H9 (cell line): Measurements from ENCODE around the gene PCCA. TPM values are rescaled to one million over a fixed set of nuclear protein-coding genes. Genes with fewer than 3 reads are reported as not detected.

ENCODE experiments used
- DNase-seq: peaks from one replicate; pipeline ENCODE4 v3.0.0-alpha.2; 2017
- H2AFZ ChIP-seq: one replicate; pipeline ENCODE4 v1.6.1; 2013; ENCODE audit warnings: mild to moderate bottlenecking, low read length, control low read depth, moderate library complexity
- H2AK5ac ChIP-seq: 2 replicates; pipeline ENCODE4 v1.6.1; 2013; ENCODE audit warnings: low read length, control low read depth, mixed read lengths; ENCODE audit not compliant: insufficient read length
- H2BK120ac ChIP-seq: one replicate; pipeline ENCODE4 v1.6.1; 2013; ENCODE audit warnings: low read depth, mild to moderate bottlenecking, low read length, control low read depth, inconsistent platforms; ENCODE audit not compliant: poor library complexity, severe bottlenecking
- H2BK12ac ChIP-seq: 2 replicates; pipeline ENCODE4 v1.6.1; 2013; ENCODE audit warnings: low read length, control low read depth, mixed read lengths, low read depth; ENCODE audit not compliant: insufficient read length
- H2BK15ac ChIP-seq: 2 replicates; pipeline ENCODE4 v1.6.1; 2013; ENCODE audit warnings: low read depth, low read length, control low read depth
- H2BK20ac ChIP-seq: one replicate; pipeline ENCODE4 v1.6.1; 2013; ENCODE audit warnings: low read depth, mild to moderate bottlenecking, low read length, control low read depth, inconsistent platforms; ENCODE audit not compliant: poor library complexity, severe bottlenecking
- H2BK5ac ChIP-seq: 2 replicates; pipeline ENCODE4 v1.6.1; 2013; ENCODE audit warnings: low read length, control low read depth, mixed read lengths; ENCODE audit not compliant: insufficient read length
- H3K14ac ChIP-seq: 2 replicates; pipeline ENCODE4 v1.6.1; 2013; ENCODE audit warnings: low read length, control low read depth; ENCODE audit not compliant: insufficient read depth
- H3K18ac ChIP-seq: 2 replicates; pipeline ENCODE4 v1.6.1; 2013; ENCODE audit warnings: low read depth, mild to moderate bottlenecking, mixed read lengths, low read length, control low read depth; ENCODE audit not compliant: insufficient read length
- H3K23ac ChIP-seq: 2 replicates; pipeline ENCODE4 v1.6.1; 2013; ENCODE audit warnings: low read length, control low read depth, mixed read lengths, low read depth; ENCODE audit not compliant: insufficient read length
- H3K23me2 ChIP-seq: 2 replicates; pipeline ENCODE4 v1.6.1; 2013; ENCODE audit warnings: low read depth, mild to moderate bottlenecking, mixed read lengths, low read length, control low read depth; ENCODE audit not compliant: insufficient read length, poor library complexity, severe bottlenecking
- H3K27ac ChIP-seq: 2 replicates; pipeline ENCODE4 v1.5.1; 2013; ENCODE audit warnings: low read length, control low read depth, mixed read lengths, low read depth; ENCODE audit not compliant: insufficient read length
- H3K27me3 ChIP-seq: 2 replicates; pipeline ENCODE4 v1.6.1; 2013; ENCODE audit warnings: low read length, control low read depth, inconsistent platforms; ENCODE audit not compliant: insufficient read depth
- H3K4ac ChIP-seq: 2 replicates; pipeline ENCODE4 v1.6.1; 2013; ENCODE audit warnings: low read depth, mild to moderate bottlenecking, control low read depth, inconsistent platforms, low read length, moderate library complexity
- H3K4me1 ChIP-seq: 2 replicates; pipeline ENCODE4 v1.6.1; 2013; ENCODE audit warnings: low read length, control low read depth, inconsistent platforms; ENCODE audit not compliant: insufficient read depth
- H3K4me2 ChIP-seq: 2 replicates; pipeline ENCODE4 v1.6.1; 2013; ENCODE audit warnings: low read length, control low read depth, mixed read lengths; ENCODE audit not compliant: insufficient read length, insufficient read depth
- H3K56ac ChIP-seq: 2 replicates; pipeline ENCODE4 v1.6.1; 2013; ENCODE audit warnings: low read depth, mild to moderate bottlenecking, mixed read lengths, low read length, control low read depth; ENCODE audit not compliant: insufficient read length
- H3K79me1 ChIP-seq: 2 replicates; pipeline ENCODE4 v1.6.1; 2013; ENCODE audit warnings: low read depth, mild to moderate bottlenecking, moderate library complexity, low read length, control low read depth, inconsistent platforms; ENCODE audit not compliant: insufficient read depth, poor library complexity, severe bottlenecking
- H3K79me2 ChIP-seq: 2 replicates; pipeline ENCODE4 v1.6.1; 2013; ENCODE audit warnings: low read length, control low read depth, inconsistent platforms; ENCODE audit not compliant: insufficient read depth
- H3K9ac ChIP-seq: 2 replicates; pipeline ENCODE4 v1.6.1; 2013; ENCODE audit warnings: low read length, control low read depth, mixed read lengths; ENCODE audit not compliant: insufficient read length; ENCODE audit errors: extremely low read depth
- H3K9me3 ChIP-seq: one replicate; pipeline ENCODE4 v1.6.1; 2013; ENCODE audit warnings: low read depth, low read length, inconsistent platforms; ENCODE audit not compliant: control insufficient read depth
- H3T11ph ChIP-seq: one replicate; pipeline ENCODE4 v1.6.1; 2013; ENCODE audit warnings: mild to moderate bottlenecking, low read length, control low read depth, inconsistent platforms
- H4K20me1 ChIP-seq: one replicate; pipeline ENCODE4 v1.6.1; 2013; ENCODE audit not compliant: control insufficient read depth, insufficient read length, insufficient read depth
- H4K5ac ChIP-seq: 2 replicates; pipeline ENCODE4 v1.6.1; 2013; ENCODE audit warnings: low read depth, mild to moderate bottlenecking, mixed read lengths, low read length, control low read depth; ENCODE audit not compliant: insufficient read length
- H4K8ac ChIP-seq: replicated peaks from 2 replicates; pipeline ENCODE4 v1.6.1; 2013; ENCODE audit warnings: low read length, control low read depth, mixed read lengths, low read depth; ENCODE audit not compliant: insufficient read length
- H4K91ac ChIP-seq: 2 replicates; pipeline ENCODE4 v1.6.1; 2013; ENCODE audit warnings: low read depth, mild to moderate bottlenecking, moderate library complexity, mixed read lengths, low read length, control low read depth; ENCODE audit not compliant: insufficient read length
- H3K27ac Mint-ChIP-seq, 3 experiments: 2 replicates in 2 of 3; 3 replicates in 1 of 3; pipeline ENCODE4 v1.8.0; 2020 to 2021; ENCODE audit warnings: mixed read lengths in 3 of 3, mild to moderate bottlenecking in 1 of 3, moderate library complexity in 1 of 3
- H3K27me3 Mint-ChIP-seq: 2 replicates; pipeline ENCODE4 v1.8.0; 2021; ENCODE audit warnings: low read depth, mild to moderate bottlenecking, moderate library complexity, mixed read lengths
- H3K36me3 Mint-ChIP-seq, 3 experiments: 2 replicates in 2 of 3; 3 replicates in 1 of 3; pipeline ENCODE4 v1.8.0; 2020 to 2021; ENCODE audit warnings: low read depth in 3 of 3, mixed read lengths in 3 of 3; ENCODE audit not compliant: insufficient read depth in 1 of 3
- H3K4me1 Mint-ChIP-seq, 2 experiments: 2 replicates each; pipeline ENCODE4 v1.8.0; 2020; ENCODE audit warnings: mixed read lengths in 2 of 2
- H3K4me3 Mint-ChIP-seq, 2 experiments: 2 replicates in 1 of 2; 3 replicates in 1 of 2; pipeline ENCODE4 v1.8.0; 2020 to 2021; ENCODE audit warnings: mild to moderate bottlenecking in 2 of 2, mixed read lengths in 2 of 2, moderate library complexity in 1 of 2
- H3K9me3 Mint-ChIP-seq, 2 experiments: 2 replicates in 1 of 2; 3 replicates in 1 of 2; pipeline ENCODE4 v1.8.0; 2020; ENCODE audit warnings: mild to moderate bottlenecking in 2 of 2, mixed read lengths in 2 of 2, moderate library complexity in 1 of 2
- CTCF ChIP-seq: fragments of 200-600 bp; sonication (generic); conservative IDR thresholded peaks from 3 replicates; pipeline ENCODE4 v1.8.0; 2021; ENCODE audit warnings: antibody characterized with exemption, mild to moderate bottlenecking
- WGBS: extraction: QIAGEN DNeasy Blood & Tissue Kit; methylation state at CpG from one replicate; pipeline ENCODE4 v1.1.7; 2013; ENCODE audit warnings: missing lambda C conversion rate, low lambda C conversion rate, mixed read lengths; ENCODE audit not compliant: insufficient read length; ENCODE audit errors: extremely low coverage; 5-methylcytosine and 5-hydroxymethylcytosine counted together
- total RNA-seq: library from RNA; stranded (reverse); gene quantifications from 2 replicates; pipeline ENCODE4 v1.2.1, GENCODE V29; 2021

Gene PCCA
- total RNA-seq, 1 experiment from 2014 or later: 56.5 TPM

DNA sequence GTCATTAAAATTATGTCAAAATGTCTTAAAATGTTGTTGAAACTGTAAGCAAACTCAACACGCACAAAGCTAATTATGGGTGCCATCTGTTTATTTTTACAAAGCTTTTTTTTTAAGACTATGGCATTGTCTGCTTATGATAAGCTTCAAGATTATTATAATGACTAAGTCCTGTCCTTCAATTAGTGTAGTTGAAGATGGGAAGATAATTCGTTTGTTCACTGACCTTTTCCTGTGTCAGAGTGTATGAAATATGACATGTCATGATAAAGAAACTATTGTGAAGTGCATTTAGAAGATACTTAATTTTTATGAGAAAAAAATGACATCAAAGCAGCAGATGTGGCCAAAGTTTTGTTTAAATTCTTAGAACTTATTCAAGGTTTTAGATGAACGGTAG lies 211.3 kb downstream of the PCCA start:
- no peak for DNase-seq
- WGBS: no CpG with 5 or more reads among the region's 3 CpGs
- peak overlapping the region in 1 of 3 experiments; percentile 66; a peak in 1 of 7 replicates for H3K27ac Mint-ChIP-seq

More for the DNA sequence above, 211.3 kb downstream of the PCCA start:
- Histone ChIP-seq H3K4ac (no peak overlapping the region), H3K27me3 (no peaks in the 10 kb centered on the region), H4K20me1 (no peaks in the 10 kb centered on the region), H4K91ac (no peak overlapping the region), H3K23ac (no peak overlapping the region), H4K8ac (no peak overlapping the region), H2BK120ac (no peak overlapping the region), H2BK15ac (no peak overlapping the region), H3K79me1 (no peaks in the 10 kb centered on the region), H2AFZ (no peak overlapping the region), H2AK5ac (no peak overlapping the region), H3K56ac (no peak overlapping the region), H3K79me2 (no peaks in the 10 kb centered on the region), H2BK12ac (no peak overlapping the region), H4K5ac (no peak overlapping the region), H3K27ac (no peak overlapping the region), H3K9ac (no peak overlapping the region), H2BK20ac (no peak overlapping the region), H3K23me2 (no peaks in the 10 kb centered on the region), H3K18ac (no peak overlapping the region), H2BK5ac (no peak overlapping the region), H3K4me1 (peaks cover 5% of the 10 kb centered on the region), H3K9me3 (no peaks in the 10 kb centered on the region), H3K4me2 (no peak overlapping the region), H3T11ph (no peak overlapping the region), H3K14ac (no peak overlapping the region)
- Mint-ChIP-seq H3K9me3 (no peaks in the 10 kb centered on the region), H3K27me3 (no peaks in the 10 kb centered on the region), H3K4me3 (no peak overlapping the region), H3K36me3 (no peaks in the 10 kb centered on the region; a peak in 1 of 7 replicates), H3K4me1 (peaks cover 15 to 31% of the 10 kb centered on the region in 2 experiments)
- TF ChIP-seq CTCF: no peak
